H9 (cell line): ENCODE results near the gene GALNT17. TPM values are rescaled to one million over a fixed set of nuclear protein-coding genes. Genes with fewer than 3 reads are reported as not detected.

Experiments used
- DNase-seq: peaks from one replicate; pipeline ENCODE4 v3.0.0-alpha.2; 2017
- H2AFZ ChIP-seq: one replicate; pipeline ENCODE4 v1.6.1; 2013; ENCODE audit warnings: mild to moderate bottlenecking, low read length, control low read depth, moderate library complexity
- H2AK5ac ChIP-seq: 2 replicates; pipeline ENCODE4 v1.6.1; 2013; ENCODE audit warnings: low read length, control low read depth, mixed read lengths; ENCODE audit not compliant: insufficient read length
- H2BK120ac ChIP-seq: one replicate; pipeline ENCODE4 v1.6.1; 2013; ENCODE audit warnings: low read depth, mild to moderate bottlenecking, low read length, control low read depth, inconsistent platforms; ENCODE audit not compliant: poor library complexity, severe bottlenecking
- H2BK12ac ChIP-seq: 2 replicates; pipeline ENCODE4 v1.6.1; 2013; ENCODE audit warnings: low read length, control low read depth, mixed read lengths, low read depth; ENCODE audit not compliant: insufficient read length
- H2BK15ac ChIP-seq: 2 replicates; pipeline ENCODE4 v1.6.1; 2013; ENCODE audit warnings: low read depth, low read length, control low read depth
- H2BK20ac ChIP-seq: one replicate; pipeline ENCODE4 v1.6.1; 2013; ENCODE audit warnings: low read depth, mild to moderate bottlenecking, low read length, control low read depth, inconsistent platforms; ENCODE audit not compliant: poor library complexity, severe bottlenecking
- H2BK5ac ChIP-seq: 2 replicates; pipeline ENCODE4 v1.6.1; 2013; ENCODE audit warnings: low read length, control low read depth, mixed read lengths; ENCODE audit not compliant: insufficient read length
- H3K14ac ChIP-seq: 2 replicates; pipeline ENCODE4 v1.6.1; 2013; ENCODE audit warnings: low read length, control low read depth; ENCODE audit not compliant: insufficient read depth
- H3K18ac ChIP-seq: 2 replicates; pipeline ENCODE4 v1.6.1; 2013; ENCODE audit warnings: low read depth, mild to moderate bottlenecking, mixed read lengths, low read length, control low read depth; ENCODE audit not compliant: insufficient read length
- H3K23ac ChIP-seq: 2 replicates; pipeline ENCODE4 v1.6.1; 2013; ENCODE audit warnings: low read length, control low read depth, mixed read lengths, low read depth; ENCODE audit not compliant: insufficient read length
- H3K23me2 ChIP-seq: 2 replicates; pipeline ENCODE4 v1.6.1; 2013; ENCODE audit warnings: low read depth, mild to moderate bottlenecking, mixed read lengths, low read length, control low read depth; ENCODE audit not compliant: insufficient read length, poor library complexity, severe bottlenecking
- H3K27ac ChIP-seq: 2 replicates; pipeline ENCODE4 v1.5.1; 2013; ENCODE audit warnings: low read length, control low read depth, mixed read lengths, low read depth; ENCODE audit not compliant: insufficient read length
- H3K27me3 ChIP-seq: 2 replicates; pipeline ENCODE4 v1.6.1; 2013; ENCODE audit warnings: low read length, control low read depth, inconsistent platforms; ENCODE audit not compliant: insufficient read depth
- H3K4ac ChIP-seq: 2 replicates; pipeline ENCODE4 v1.6.1; 2013; ENCODE audit warnings: low read depth, mild to moderate bottlenecking, control low read depth, inconsistent platforms, low read length, moderate library complexity
- H3K4me1 ChIP-seq: 2 replicates; pipeline ENCODE4 v1.6.1; 2013; ENCODE audit warnings: low read length, control low read depth, inconsistent platforms; ENCODE audit not compliant: insufficient read depth
- H3K4me2 ChIP-seq: 2 replicates; pipeline ENCODE4 v1.6.1; 2013; ENCODE audit warnings: low read length, control low read depth, mixed read lengths; ENCODE audit not compliant: insufficient read length, insufficient read depth
- H3K56ac ChIP-seq: 2 replicates; pipeline ENCODE4 v1.6.1; 2013; ENCODE audit warnings: low read depth, mild to moderate bottlenecking, mixed read lengths, low read length, control low read depth; ENCODE audit not compliant: insufficient read length
- H3K79me1 ChIP-seq: 2 replicates; pipeline ENCODE4 v1.6.1; 2013; ENCODE audit warnings: low read depth, mild to moderate bottlenecking, moderate library complexity, low read length, control low read depth, inconsistent platforms; ENCODE audit not compliant: insufficient read depth, poor library complexity, severe bottlenecking
- H3K79me2 ChIP-seq: 2 replicates; pipeline ENCODE4 v1.6.1; 2013; ENCODE audit warnings: low read length, control low read depth, inconsistent platforms; ENCODE audit not compliant: insufficient read depth
- H3K9ac ChIP-seq: 2 replicates; pipeline ENCODE4 v1.6.1; 2013; ENCODE audit warnings: low read length, control low read depth, mixed read lengths; ENCODE audit not compliant: insufficient read length; ENCODE audit errors: extremely low read depth
- H3K9me3 ChIP-seq: one replicate; pipeline ENCODE4 v1.6.1; 2013; ENCODE audit warnings: low read depth, low read length, inconsistent platforms; ENCODE audit not compliant: control insufficient read depth
- H3T11ph ChIP-seq: one replicate; pipeline ENCODE4 v1.6.1; 2013; ENCODE audit warnings: mild to moderate bottlenecking, low read length, control low read depth, inconsistent platforms
- H4K20me1 ChIP-seq: one replicate; pipeline ENCODE4 v1.6.1; 2013; ENCODE audit not compliant: control insufficient read depth, insufficient read length, insufficient read depth
- H4K5ac ChIP-seq: 2 replicates; pipeline ENCODE4 v1.6.1; 2013; ENCODE audit warnings: low read depth, mild to moderate bottlenecking, mixed read lengths, low read length, control low read depth; ENCODE audit not compliant: insufficient read length
- H4K8ac ChIP-seq: replicated peaks from 2 replicates; pipeline ENCODE4 v1.6.1; 2013; ENCODE audit warnings: low read length, control low read depth, mixed read lengths, low read depth; ENCODE audit not compliant: insufficient read length
- H4K91ac ChIP-seq: 2 replicates; pipeline ENCODE4 v1.6.1; 2013; ENCODE audit warnings: low read depth, mild to moderate bottlenecking, moderate library complexity, mixed read lengths, low read length, control low read depth; ENCODE audit not compliant: insufficient read length
- H3K27ac Mint-ChIP-seq, 3 experiments: 2 replicates in 2 of 3; 3 replicates in 1 of 3; pipeline ENCODE4 v1.8.0; 2020 to 2021; ENCODE audit warnings: mixed read lengths in 3 of 3, mild to moderate bottlenecking in 1 of 3, moderate library complexity in 1 of 3
- H3K27me3 Mint-ChIP-seq: 2 replicates; pipeline ENCODE4 v1.8.0; 2021; ENCODE audit warnings: low read depth, mild to moderate bottlenecking, moderate library complexity, mixed read lengths
- H3K36me3 Mint-ChIP-seq, 3 experiments: 2 replicates in 2 of 3; 3 replicates in 1 of 3; pipeline ENCODE4 v1.8.0; 2020 to 2021; ENCODE audit warnings: low read depth in 3 of 3, mixed read lengths in 3 of 3; ENCODE audit not compliant: insufficient read depth in 1 of 3
- H3K4me1 Mint-ChIP-seq, 2 experiments: 2 replicates each; pipeline ENCODE4 v1.8.0; 2020; ENCODE audit warnings: mixed read lengths in 2 of 2
- H3K4me3 Mint-ChIP-seq, 2 experiments: 2 replicates in 1 of 2; 3 replicates in 1 of 2; pipeline ENCODE4 v1.8.0; 2020 to 2021; ENCODE audit warnings: mild to moderate bottlenecking in 2 of 2, mixed read lengths in 2 of 2, moderate library complexity in 1 of 2
- H3K9me3 Mint-ChIP-seq, 2 experiments: 2 replicates in 1 of 2; 3 replicates in 1 of 2; pipeline ENCODE4 v1.8.0; 2020; ENCODE audit warnings: mild to moderate bottlenecking in 2 of 2, mixed read lengths in 2 of 2, moderate library complexity in 1 of 2
- WGBS: extraction: QIAGEN DNeasy Blood & Tissue Kit; methylation state at CpG from one replicate; pipeline ENCODE4 v1.1.7; 2013; ENCODE audit warnings: missing lambda C conversion rate, low lambda C conversion rate, mixed read lengths; ENCODE audit not compliant: insufficient read length; ENCODE audit errors: extremely low coverage; 5-methylcytosine and 5-hydroxymethylcytosine counted together
- total RNA-seq: library from RNA; stranded (reverse); gene quantifications from 2 replicates; pipeline ENCODE4 v1.2.1, GENCODE V29; 2021
- TF ChIP-seq, protein P1 (sequence below): fragments of 200-600 bp; sonication (generic); conservative IDR thresholded peaks from 3 replicates; pipeline ENCODE4 v1.8.0; 2021; ENCODE audit warnings: antibody characterized with exemption, mild to moderate bottlenecking

The GALNT17 gene
- total RNA-seq, 1 experiment from 2014 or later = 43.2 TPM

DNA sequence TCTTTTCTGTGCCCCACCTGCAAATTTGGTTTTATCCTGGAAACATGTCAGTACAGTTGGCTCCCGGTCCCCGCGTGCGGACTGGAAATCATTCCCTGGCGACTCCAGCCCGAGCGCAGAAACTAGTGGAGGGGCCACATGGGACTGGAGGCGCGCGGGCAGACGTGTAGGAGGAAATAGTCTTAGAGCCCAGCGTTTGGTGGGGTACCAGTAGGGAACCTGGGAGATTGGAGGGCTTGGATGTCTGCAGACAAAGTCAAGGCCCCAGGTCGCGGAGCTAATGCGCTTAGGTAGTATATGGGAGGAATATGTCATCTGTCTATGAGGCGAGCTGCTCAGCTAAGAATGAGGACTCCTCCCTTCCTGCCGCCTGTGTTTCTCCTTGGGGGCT lies 1.3 kb downstream of the GALNT17 start:
- TF ChIP-seq, protein P1, sequence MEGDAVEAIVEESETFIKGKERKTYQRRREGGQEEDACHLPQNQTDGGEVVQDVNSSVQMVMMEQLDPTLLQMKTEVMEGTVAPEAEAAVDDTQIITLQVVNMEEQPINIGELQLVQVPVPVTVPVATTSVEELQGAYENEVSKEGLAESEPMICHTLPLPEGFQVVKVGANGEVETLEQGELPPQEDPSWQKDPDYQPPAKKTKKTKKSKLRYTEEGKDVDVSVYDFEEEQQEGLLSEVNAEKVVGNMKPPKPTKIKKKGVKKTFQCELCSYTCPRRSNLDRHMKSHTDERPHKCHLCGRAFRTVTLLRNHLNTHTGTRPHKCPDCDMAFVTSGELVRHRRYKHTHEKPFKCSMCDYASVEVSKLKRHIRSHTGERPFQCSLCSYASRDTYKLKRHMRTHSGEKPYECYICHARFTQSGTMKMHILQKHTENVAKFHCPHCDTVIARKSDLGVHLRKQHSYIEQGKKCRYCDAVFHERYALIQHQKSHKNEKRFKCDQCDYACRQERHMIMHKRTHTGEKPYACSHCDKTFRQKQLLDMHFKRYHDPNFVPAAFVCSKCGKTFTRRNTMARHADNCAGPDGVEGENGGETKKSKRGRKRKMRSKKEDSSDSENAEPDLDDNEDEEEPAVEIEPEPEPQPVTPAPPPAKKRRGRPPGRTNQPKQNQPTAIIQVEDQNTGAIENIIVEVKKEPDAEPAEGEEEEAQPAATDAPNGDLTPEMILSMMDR = no peak
- H3K4me1 ChIP-seq = peaks cover 16% of the 10 kb centered on the region
- no peak overlapping the region for H4K91ac ChIP-seq
- H2BK12ac ChIP-seq = no peak overlapping the region
- H3K79me1 ChIP-seq = peaks cover 3% of the 10 kb centered on the region
- no peak overlapping the region for H4K5ac ChIP-seq
- peak overlapping the region; percentile 17 for H3K9ac ChIP-seq
- no peaks in the 10 kb centered on the region for H3K9me3 ChIP-seq
- Mint-ChIP-seq H3K27me3 (no peaks in the 10 kb centered on the region), H3K4me3 (peak overlapping the region; percentile 95), H3K36me3 (peaks cover 24 to 32% (median 28%) of the 10 kb centered on the region in 3 experiments), H3K4me1 (peaks cover 32 to 41% of the 10 kb centered on the region in 2 experiments), H3K9me3 (no peaks in the 10 kb centered on the region; a peak in 1 of 5 replicates), H3K27ac (peak overlapping the region in 2 of 3 experiments; percentile 13 to 51; a peak in 2 of 7 replicates)
- peaks cover 2% of the 10 kb centered on the region for H4K20me1 ChIP-seq
- no peak overlapping the region for H3K4ac ChIP-seq
- H3K23me2 ChIP-seq = peaks cover 21% of the 10 kb centered on the region
- no peak overlapping the region for H2AK5ac ChIP-seq
- no peak overlapping the region for H2BK120ac ChIP-seq
- no peak overlapping the region for H2AFZ ChIP-seq
- H3K27me3 ChIP-seq = no peaks in the 10 kb centered on the region
- H3K27ac ChIP-seq = no peak overlapping the region
- DNase-seq = no peak
- no peak overlapping the region for H3T11ph ChIP-seq
- no peak overlapping the region for H2BK15ac ChIP-seq
- no peak overlapping the region for H2BK20ac ChIP-seq
- H3K23ac ChIP-seq = no peak overlapping the region
- no CpG with 5 or more reads among the region's 17 CpGs for WGBS
- H3K56ac ChIP-seq = no peak overlapping the region
- H3K18ac ChIP-seq = no peak overlapping the region
- peaks cover 42% of the 10 kb centered on the region for H3K79me2 ChIP-seq
- H4K8ac ChIP-seq = no peak overlapping the region
- peak overlapping the region; percentile 91 for H3K4me2 ChIP-seq
- H3K14ac ChIP-seq = no peak overlapping the region
- H2BK5ac ChIP-seq = no peak overlapping the region
